ENCODE results near the gene MYF6. TPM values are rescaled to one million over a fixed set of nuclear protein-coding genes. Genes with fewer than 3 reads are reported as not detected.

The MYF6 gene
- total RNA-seq, 2 donors from 2014 or later, result not detected

DNA sequence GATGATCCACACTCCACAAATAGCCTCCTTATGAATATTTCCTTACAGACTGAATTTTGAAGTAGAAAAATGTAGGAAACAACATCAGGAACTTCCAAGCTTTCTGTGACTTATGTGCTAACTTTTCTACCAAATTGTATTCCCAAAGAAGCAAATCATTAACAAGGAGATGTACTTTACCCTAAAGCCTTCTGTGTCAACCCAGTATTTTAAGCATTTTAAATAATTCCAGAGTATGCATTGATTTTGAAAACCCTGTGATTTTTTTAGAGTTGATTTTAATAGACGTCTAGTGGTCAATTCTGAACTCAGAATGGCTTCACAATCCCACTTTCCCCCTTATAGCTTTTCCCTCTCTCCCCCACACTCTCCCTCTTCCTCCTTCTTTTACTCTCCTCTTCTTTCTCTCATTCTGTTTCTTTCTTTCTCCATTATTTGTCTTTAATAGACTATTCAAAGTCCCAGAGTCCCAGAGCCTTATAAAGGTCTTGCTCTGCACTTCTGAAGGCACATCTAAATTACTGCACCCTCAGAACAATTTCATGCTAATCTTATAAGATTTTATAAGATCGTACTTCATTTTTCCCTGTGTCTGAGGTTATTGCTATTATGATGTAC is 10.1 kb upstream of the MYF6 start:
- Mint-ChIP-seq H3K36me3 (no peaks in the 10 kb centered on the region), H3K27me3 (no peaks in the 10 kb centered on the region), H3K27ac (no peak overlapping the region), H3K4me3 (no peak overlapping the region), H3K4me1 (ENCODE audit: low read depth in 2 of 2) (no peaks in the 10 kb centered on the region), H3K9me3 (peaks cover 4% of the 10 kb centered on the region)
- ATAC-seq (no peak), DNase-seq (ENCODE audit: low spot score) (no peak)

DNA sequence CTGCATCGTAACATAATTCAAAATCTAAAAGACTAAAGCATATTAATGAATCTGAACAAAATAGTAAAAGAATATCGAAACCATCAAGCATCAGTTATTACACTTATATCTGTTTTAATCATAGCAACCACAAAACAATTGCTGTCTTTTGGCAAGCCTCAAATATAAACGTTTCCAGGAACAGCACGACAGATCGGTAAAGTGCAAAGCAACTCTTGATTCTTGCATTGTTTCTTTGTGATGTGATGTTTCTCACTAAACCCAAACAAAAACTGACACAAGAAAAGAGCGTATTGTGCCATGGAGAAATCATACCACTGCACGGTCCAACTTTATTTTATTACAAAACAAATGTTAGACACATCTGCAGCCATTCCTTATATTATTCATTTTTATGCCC is 9.2 kb upstream of the MYF6 start:
- H3K27ac Mint-ChIP-seq, result no peak overlapping the region
- H3K36me3 Mint-ChIP-seq, result peaks cover 2% of the 10 kb centered on the region
- peaks cover 6% of the 10 kb centered on the region for H3K9me3 Mint-ChIP-seq
- H3K27me3 Mint-ChIP-seq, result no peaks in the 10 kb centered on the region
- no peak for DNase-seq (ENCODE audit: low spot score)
- H3K4me1 Mint-ChIP-seq (ENCODE audit: low read depth in 2 of 2), result no peaks in the 10 kb centered on the region
- ATAC-seq, result no peak
- H3K4me3 Mint-ChIP-seq, result no peak overlapping the region

DNA sequence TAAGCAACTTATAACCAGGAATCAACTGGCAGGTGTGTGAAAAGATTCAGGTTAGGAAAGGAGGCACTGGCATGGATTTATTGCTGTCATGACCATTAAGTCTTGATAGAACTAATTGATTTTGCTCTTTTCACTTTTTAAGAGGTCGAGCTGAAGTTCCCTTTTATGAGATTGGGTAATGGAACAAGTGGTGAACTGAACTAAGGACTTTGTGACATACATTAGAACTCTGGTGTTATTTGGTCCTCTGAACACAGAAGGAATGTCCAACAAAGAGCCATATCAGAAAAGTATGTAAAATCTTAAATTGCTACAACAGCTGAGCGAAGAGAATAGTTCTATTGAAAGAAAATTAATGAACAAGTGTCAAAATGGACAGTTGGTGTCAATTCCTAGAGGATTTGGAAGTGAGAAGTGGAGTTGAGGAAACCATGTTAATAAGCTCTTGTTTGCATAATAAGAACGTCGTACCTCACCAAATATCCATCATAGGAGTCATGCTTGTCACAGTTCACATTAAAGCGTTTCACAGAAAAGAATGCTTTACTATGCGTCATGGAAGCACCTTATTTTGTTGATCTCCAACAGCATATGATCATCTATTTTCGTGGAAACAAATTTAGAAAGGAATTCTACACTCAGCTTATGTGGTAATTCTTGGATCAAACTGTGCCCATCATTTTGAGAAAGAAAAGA is 8.4 kb upstream of the MYF6 start:
- Mint-ChIP-seq H3K27ac (no peak overlapping the region), H3K4me1 (ENCODE audit: low read depth in 2 of 2) (no peaks in the 10 kb centered on the region), H3K27me3 (no peaks in the 10 kb centered on the region), H3K9me3 (peaks cover 9% of the 10 kb centered on the region), H3K36me3 (peaks cover 5% of the 10 kb centered on the region), H3K4me3 (no peak overlapping the region)
- no peak for ATAC-seq
- DNase-seq (ENCODE audit: low spot score), result no peak

DNA sequence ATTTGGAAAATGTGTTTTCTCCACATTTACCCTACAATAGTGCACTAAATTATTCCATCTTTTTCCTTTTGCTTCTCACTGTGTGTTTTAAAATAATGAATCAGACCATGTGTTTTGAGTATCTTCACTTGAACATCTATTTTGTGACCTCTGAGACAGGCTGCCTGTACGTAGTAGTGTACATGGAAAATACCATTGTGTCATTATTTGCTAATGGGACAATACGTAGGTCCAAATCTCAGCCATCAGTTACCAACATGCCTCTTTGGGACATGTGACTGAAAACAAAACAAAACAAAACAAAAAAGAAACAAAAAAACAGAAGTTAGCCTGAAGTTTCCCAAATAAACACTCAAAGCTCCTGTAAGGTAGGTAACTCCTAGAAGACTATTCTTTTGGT is 7.1 kb upstream of the MYF6 start:
- ATAC-seq, result no peak
- no peak overlapping the region for H3K4me3 Mint-ChIP-seq
- H3K36me3 Mint-ChIP-seq, result peaks cover 5% of the 10 kb centered on the region
- H3K4me1 Mint-ChIP-seq (ENCODE audit: low read depth in 2 of 2), result no peaks in the 10 kb centered on the region
- DNase-seq (ENCODE audit: low spot score), result no peak
- peaks cover 9% of the 10 kb centered on the region for H3K9me3 Mint-ChIP-seq
- no peaks in the 10 kb centered on the region for H3K27me3 Mint-ChIP-seq
- no peak overlapping the region for H3K27ac Mint-ChIP-seq

DNA sequence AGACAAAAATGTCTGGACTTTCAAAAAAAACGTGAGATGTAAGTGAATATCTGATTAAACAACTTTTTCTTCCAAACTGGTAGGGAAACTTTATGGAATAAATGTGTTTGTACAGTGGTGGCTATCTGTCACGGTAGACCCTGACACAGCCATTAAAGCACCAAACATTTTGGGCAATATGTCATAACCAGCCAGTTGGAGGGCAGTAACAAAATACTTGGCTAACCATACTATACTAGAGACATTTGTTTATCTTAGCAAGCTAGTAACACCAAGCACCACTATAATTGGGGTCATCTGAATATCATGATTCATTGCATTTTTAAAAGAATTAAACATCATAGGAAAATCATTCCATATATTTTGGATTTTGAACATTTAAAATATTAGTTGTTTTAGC is 6.0 kb upstream of the MYF6 start:
- no peak for ATAC-seq
- Mint-ChIP-seq H3K36me3 (peaks cover 5% of the 10 kb centered on the region), H3K27me3 (no peaks in the 10 kb centered on the region), H3K4me3 (no peak overlapping the region), H3K9me3 (peaks cover 9% of the 10 kb centered on the region), H3K27ac (no peak overlapping the region), H3K4me1 (ENCODE audit: low read depth in 2 of 2) (no peaks in the 10 kb centered on the region)
- DNase-seq (ENCODE audit: low spot score), result no peak

DNA sequence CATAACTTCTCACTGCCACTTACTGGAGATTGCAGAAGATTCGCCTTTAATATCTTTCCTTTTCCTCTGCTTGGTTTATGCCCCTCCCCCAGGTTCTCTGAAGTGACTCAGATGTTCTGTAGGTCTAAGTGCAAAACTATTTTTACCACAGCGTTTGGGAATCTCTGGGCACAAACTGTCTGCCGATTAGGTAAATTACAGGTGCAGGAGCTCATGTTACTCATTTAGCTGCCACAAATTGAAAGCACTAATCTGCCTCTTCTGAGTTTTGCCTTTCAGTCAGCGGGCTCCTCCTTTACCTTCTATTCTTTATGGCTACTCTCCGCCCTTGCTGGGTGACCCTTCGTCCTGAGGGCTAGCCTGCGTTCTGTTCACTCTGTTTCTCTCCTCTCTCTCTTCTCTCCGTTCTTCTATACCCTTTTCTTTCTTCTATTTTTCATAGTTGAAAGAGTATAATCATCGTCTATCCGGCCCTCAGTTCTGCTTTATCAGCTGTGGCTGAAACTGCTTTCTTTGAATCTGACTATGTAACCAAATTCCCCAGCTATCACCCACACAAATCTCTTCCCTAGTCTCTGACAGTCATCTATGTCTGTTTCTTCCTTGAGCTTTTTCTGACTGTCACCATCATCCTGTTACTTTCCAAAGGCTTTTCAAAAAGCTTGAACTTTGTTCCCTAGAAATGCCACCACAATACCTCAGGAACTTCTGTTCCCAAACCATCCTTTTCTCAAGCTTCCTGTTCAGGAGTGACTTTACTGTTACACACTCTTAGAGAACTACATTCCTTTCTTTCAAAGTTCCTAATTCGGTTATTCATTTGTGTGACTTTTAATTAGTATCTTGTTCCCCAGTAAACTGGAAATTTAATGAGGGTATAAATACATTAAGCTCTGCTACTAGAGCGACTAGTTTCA is 4.3 kb upstream of the MYF6 start:
- Mint-ChIP-seq H3K27me3 (peaks cover 8 to 13% of the 10 kb centered on the region in 2 donors), H3K4me3 (no peak overlapping the region), H3K27ac (no peak overlapping the region), H3K36me3 (peaks cover 5% of the 10 kb centered on the region), H3K9me3 (peaks cover 9% of the 10 kb centered on the region), H3K4me1 (ENCODE audit: low read depth in 2 of 2) (no peaks in the 10 kb centered on the region)
- ATAC-seq (no peak), DNase-seq (ENCODE audit: low spot score) (no peak)

DNA sequence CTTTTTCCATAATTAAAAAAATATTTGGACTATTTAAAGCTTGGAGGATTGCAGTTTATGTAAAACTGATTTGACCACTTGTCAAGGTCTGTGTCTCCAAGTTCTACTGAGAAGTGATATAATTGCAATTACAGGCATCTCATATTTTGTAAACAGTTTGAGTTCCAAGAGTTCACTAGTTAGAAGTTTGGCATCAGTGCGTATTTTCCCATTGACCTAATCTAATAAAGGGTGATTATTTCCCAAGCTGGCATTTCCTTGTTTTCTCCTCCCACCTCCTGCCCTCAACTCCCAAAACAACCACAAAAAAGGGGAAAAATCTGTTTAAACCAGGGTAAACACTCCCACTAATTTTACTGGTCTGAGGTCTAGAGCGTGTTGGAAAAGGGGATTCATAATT is 3.0 kb upstream of the MYF6 start:
- DNase-seq (ENCODE audit: low spot score) (no peak), ATAC-seq (no peak)
- no peaks in the 10 kb centered on the region for H3K4me1 Mint-ChIP-seq (ENCODE audit: low read depth in 2 of 2)
- H3K9me3 Mint-ChIP-seq, result peaks cover 5% of the 10 kb centered on the region
- H3K36me3 Mint-ChIP-seq, result peaks cover 5% of the 10 kb centered on the region
- H3K27me3 Mint-ChIP-seq, result peaks cover 14 to 23% of the 10 kb centered on the region in 2 donors
- H3K27ac Mint-ChIP-seq, result no peak overlapping the region
- no peak overlapping the region for H3K4me3 Mint-ChIP-seq

DNA sequence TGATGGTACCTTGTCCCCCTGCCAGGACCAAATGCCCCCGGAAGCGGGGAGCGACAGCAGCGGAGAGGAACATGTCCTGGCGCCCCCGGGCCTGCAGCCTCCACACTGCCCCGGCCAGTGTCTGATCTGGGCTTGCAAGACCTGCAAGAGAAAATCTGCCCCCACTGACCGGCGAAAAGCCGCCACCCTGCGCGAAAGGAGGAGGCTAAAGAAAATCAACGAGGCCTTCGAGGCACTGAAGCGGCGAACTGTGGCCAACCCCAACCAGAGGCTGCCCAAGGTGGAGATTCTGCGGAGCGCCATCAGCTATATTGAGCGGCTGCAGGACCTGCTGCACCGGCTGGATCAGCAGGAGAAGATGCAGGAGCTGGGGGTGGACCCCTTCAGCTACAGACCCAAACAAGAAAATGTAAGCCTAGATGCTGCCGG is 410 bp downstream of the MYF6 start:
- Mint-ChIP-seq H3K27ac (no peak overlapping the region), H3K4me3 (no peak overlapping the region), H3K36me3 (peaks cover 5% of the 10 kb centered on the region), H3K4me1 (ENCODE audit: low read depth in 2 of 2) (no peaks in the 10 kb centered on the region), H3K9me3 (peaks cover 5% of the 10 kb centered on the region), H3K27me3 (peaks cover 18 to 25% of the 10 kb centered on the region in 2 donors)
- no peak for ATAC-seq
- DNase-seq (ENCODE audit: low spot score), result no peak

DNA sequence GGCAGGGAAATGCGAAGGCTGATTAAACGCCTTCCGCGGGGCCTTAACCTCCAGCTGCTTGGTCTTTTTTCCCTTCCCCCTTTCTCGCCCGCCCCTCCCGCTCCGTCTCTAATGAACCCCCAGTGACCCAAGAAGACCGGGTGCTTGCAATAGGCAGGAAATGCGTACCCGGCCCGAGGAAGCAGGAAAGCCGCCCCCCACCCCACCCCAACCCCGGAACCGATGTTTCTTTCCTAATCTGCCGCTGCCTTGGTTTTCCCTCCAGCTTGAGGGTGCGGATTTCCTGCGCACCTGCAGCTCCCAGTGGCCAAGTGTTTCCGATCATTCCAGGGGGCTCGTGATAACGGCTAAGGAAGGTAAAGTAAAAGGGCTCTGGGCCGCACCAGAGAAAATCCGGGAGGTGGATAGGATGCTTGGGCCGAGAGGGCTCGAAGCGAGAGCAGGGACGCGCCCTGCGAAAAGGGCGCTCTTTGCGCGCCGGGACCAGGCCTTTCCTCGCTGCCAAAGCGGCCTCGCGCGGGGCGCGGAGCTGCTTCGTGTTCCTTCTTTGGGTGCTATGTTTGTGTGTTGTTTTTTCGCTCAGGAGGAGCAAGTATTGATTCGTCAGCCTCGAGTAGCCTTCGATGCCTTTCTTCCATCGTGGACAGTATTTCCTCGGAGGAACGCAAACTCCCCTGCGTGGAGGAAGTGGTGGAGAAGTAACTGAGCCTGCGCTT is 983 bp downstream of the MYF6 start:
- Mint-ChIP-seq H3K4me3 (no peak overlapping the region), H3K27ac (no peak overlapping the region), H3K9me3 (peaks cover under 1% of the 10 kb centered on the region), H3K27me3 (peaks cover 18 to 25% of the 10 kb centered on the region in 2 donors), H3K36me3 (peaks cover 2% of the 10 kb centered on the region), H3K4me1 (ENCODE audit: low read depth in 2 of 2) (no peaks in the 10 kb centered on the region)
- DNase-seq (ENCODE audit: low spot score) (no peak), ATAC-seq (no peak)

DNA sequence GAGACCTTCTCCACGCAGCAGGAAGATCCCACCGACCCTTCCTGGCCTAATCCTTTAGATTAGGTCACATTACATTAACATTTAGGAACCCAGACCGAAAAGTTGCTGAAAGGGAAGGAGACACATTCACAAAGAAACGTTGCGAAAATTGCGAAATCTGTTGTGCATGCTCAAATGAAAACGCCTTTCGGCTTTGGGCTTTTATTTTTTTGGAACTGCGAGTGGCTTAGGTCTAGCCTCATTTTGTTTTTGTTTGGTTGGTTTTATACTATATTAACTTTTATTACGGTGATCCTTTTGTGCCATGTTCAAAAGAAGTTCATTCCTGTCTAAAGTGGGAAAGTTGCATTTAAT is 1.5 kb downstream of the MYF6 start:
- ATAC-seq (no peak), DNase-seq (ENCODE audit: low spot score) (no peak)
- no peaks in the 10 kb centered on the region for H3K4me1 Mint-ChIP-seq (ENCODE audit: low read depth in 2 of 2)
- H3K9me3 Mint-ChIP-seq, result no peaks in the 10 kb centered on the region
- no peak overlapping the region for H3K27ac Mint-ChIP-seq
- H3K27me3 Mint-ChIP-seq, result peaks cover 18 to 29% of the 10 kb centered on the region in 2 donors
- no peak overlapping the region for H3K4me3 Mint-ChIP-seq
- peaks cover 2% of the 10 kb centered on the region for H3K36me3 Mint-ChIP-seq

DNA sequence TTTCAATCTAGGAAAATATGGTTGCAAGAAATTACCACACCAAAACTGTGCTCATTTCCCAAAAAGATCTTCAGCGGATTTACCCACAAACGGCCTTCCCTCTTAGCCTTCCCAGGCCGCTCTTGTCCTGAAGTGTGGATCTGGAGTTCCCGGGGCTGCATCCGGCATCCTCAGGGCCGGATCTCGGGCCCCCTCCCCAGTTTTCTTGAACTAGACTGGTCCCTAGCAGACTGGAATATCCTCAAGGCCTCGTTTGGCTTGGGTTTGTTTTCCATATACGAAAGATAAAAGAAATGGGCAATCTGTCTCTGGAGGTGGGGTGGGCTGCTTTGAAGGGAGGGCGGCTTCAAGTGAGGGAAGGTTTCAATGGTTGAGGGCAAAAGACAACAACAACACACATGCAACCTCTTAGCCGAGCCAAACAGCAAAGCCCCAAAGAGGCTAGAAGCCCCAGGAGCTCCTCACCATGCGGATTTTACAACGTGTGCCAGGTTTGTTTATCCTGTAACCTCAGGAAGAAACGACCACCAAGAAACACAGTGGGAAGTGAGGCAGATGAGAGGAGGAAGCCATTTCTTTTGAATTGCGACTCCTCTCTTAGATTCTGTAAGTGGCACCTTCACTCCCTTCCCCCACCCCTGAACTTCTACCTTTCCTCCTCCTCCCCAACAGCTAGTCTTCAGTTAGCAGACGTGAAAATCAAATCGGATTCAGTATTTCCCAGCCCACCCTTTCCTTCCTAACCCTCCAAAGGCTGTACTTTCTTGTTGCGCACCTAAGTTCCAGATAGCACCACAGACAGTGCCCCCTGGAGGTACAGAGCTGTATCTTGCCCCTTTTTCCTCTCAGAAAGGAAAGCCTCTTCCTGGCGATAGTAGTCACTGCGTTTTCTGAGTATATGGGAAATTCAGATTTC is 2.6 kb downstream of the MYF6 start:
- H3K27me3 Mint-ChIP-seq, result peaks cover 20 to 41% of the 10 kb centered on the region in 2 donors
- DNase-seq (ENCODE audit: low spot score) (no peak), ATAC-seq (no peak)
- H3K27ac Mint-ChIP-seq, result no peak overlapping the region
- H3K4me1 Mint-ChIP-seq (ENCODE audit: low read depth in 2 of 2), result no peaks in the 10 kb centered on the region
- H3K4me3 Mint-ChIP-seq, result no peak overlapping the region
- H3K36me3 Mint-ChIP-seq, result peaks cover 5% of the 10 kb centered on the region
- no peaks in the 10 kb centered on the region for H3K9me3 Mint-ChIP-seq

DNA sequence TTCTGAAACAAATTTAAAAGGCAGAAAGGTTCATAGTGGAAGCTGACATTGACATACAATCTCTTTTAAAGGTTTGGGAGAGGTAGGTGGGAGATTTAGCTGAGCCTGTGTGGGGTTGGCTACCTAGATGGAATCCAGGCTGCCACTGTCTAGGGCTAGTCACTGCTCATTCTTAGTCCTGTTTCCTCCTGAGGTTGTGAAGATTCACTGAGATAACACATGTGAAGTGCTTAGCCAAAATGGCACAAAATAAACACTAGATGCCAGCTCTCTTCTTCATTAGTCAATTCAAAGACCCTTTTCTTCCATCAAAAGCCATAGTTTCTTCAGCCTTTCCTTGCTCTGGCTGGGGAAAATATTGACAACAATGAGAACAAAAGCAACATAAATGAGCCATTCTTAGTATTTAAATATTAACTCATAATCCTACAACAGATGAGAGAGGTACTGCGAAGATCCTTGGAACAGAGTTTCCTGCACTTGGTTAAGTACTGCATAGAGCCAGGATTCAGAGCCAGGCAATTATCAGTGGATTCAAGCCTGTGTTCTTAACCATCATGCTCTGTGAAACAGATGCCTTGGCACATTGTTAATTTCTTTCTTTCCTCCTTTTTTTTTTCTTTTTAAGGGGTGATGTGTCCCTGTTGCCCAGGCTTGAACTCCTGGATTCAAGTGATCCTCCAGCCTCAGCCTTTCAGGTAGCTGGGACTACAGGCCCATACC is 3.5 kb downstream of the MYF6 start:
- peaks cover 23 to 47% of the 10 kb centered on the region in 2 donors for H3K27me3 Mint-ChIP-seq
- no peak overlapping the region for H3K4me3 Mint-ChIP-seq
- H3K36me3 Mint-ChIP-seq, result peaks cover 5% of the 10 kb centered on the region
- H3K27ac Mint-ChIP-seq, result no peak overlapping the region
- H3K4me1 Mint-ChIP-seq (ENCODE audit: low read depth in 2 of 2), result no peaks in the 10 kb centered on the region
- no peaks in the 10 kb centered on the region for H3K9me3 Mint-ChIP-seq
- ATAC-seq (no peak), DNase-seq (ENCODE audit: low spot score) (no peak)
